Brain pericyte (primary cell): Measurements from ENCODE around the gene DIS3L2.

Experiments
- DNase-seq: peaks from one replicate; pipeline ENCODE4 v3.0.0-alpha.2; 2012; ENCODE audit warnings: low read depth, low spot score

Gene DIS3L2

DNA sequence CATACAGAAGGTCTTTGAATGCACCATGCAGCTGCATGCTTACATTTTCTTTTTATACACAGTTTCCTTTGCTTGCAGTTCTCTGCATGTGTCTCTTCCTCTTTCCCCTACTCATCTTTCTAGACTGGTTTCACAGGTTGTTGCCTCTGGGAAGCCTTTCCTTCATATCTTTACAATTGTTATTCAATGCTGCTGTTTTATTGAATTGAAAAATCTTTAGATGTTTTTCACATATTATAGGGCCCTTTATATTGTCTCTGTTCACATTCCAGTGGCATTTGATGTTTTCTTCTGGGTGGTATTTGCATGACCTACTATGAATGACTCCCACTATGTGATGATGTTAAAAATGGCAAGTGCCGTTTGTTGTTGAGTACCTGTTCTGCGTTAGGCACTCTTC, 91.1 kb downstream of the DIS3L2 start:
- no peak for DNase-seq

DNA sequence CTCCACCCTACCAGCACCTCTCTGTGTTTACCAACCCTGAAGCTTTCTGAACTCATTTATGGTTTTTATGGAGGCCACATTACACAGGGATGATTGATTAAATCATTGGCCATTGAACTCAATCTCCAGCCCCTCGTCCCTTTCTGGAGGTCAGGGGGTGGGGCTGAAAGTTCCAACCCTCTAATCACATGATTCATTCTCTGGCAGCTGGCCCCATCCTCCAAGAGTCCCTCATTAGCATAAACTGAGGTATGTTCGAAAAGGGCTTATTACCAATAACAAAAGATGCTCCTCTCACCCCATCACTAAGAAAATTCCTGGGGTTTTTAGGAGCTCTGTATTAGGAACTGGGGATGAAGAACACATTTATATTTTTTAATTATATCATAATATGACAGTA, 92.3 kb downstream of the DIS3L2 start:
- DNase-seq = no peak

DNA sequence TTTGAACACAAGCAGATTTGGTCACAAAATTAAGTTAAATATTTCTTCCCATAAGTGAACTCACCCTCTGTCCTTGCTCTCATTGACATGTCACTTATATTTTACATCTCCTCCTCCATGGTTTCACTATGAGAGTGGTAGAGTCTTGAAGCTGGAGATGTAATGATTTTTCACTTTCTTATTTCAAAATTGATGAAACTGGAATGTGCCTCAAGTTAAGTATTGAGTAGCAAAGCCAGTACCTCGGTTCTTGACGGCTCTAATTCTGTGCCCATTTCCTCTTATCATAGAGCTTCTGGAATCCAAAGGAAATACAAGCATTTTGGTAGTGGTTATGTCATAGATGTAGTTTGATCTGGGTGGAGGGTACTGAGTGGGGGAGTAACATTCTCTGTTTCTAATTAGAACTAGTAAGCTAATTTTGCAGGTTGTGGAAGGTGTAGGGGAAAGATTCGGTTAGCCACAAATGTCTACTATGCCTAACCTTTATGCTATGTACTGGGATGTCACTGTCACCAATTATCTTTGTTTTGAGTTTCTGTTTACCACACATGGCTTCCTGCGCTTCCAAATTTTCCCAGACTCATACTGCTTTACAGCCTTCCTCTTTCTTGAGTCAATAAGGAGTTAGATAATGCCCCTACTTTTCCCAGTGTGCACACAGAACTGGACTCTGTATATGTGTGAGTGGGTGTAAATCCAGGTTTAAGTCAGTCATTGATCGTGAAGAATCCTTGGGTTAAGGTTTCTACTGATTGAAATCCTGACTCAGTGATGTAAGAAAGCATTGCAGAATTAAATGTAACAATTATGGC, 96.8 kb downstream of the DIS3L2 start:
- DNase-seq = no peak

DNA sequence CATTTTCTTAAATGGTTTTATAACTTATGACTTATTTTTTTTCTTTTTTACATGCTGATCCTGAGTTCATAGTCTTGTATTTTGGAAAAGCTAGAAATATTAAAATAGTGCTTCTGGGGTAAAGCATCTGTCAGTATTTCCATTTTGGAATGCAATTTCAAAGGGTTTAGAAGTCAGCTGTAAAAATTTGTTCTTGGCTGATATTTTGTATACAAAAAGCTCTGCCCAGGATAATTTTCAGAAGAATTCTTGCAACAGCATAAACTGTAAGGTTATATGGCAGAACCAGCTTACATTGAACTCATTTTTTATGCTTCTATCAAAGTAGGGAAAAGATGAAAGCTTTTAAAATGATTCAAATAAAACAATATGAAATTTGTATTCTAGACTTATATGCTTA, 97.4 kb downstream of the DIS3L2 start:
- DNase-seq = no peak

DNA sequence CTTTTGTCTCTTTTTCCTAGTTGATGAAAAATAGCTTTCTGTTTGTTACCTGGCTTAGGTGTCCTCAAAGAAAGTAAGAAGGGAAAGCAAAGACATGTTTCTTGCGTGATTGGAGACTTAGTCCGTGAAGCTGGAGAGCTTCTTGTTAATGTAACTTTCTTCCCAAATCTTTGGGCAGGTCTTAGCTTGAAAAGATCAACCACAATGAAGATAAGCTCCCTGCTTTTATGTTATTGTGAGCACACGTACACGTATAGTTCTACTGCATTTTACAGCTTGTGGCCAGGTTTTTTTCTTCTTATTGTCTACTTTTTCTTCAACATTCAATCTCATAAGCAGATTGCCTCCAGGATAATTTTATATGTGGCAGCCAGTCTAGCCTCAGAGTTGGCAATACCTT, 99.8 kb downstream of the DIS3L2 start:
- no peak for DNase-seq

DNA sequence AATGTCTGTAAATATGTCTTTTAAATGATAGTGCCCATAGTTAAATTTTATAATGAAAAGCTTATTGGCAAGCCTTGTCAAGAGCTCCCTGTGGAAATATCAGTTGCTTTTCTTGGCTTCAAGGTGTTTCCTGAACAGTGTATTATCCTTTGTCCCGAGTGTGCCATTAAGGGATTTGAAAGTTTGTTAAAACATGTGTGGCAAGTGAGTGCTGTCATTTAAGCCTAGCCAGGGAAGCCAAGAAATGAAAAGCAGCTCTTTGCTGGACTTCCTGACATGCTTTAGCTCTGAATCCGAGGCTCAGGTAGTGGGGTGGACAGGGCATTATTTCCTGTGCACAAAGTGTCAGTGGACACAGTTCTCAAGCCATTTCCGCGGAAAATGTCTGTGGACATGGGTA, 111.5 kb downstream of the DIS3L2 start:
- DNase-seq = no peak

DNA sequence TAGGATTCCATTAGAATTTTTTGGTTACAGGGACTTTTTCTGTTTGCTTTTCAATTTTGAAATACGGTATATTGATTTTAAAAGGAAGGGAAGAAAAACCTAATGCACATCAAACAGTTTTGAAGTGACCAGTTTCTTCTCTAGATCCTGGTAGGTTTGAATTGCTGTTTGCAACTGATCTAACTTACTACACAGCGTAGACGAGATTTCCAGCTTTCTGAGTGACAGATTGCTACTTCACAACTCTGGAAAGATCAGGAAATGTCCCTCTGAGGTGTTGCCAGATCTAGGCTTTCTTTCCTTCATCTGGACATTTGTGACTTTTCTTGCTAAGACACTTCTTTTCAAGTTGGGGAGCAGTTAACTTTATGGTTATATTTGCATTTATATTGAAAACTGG, 112.2 kb downstream of the DIS3L2 start:
- no peak for DNase-seq

DNA sequence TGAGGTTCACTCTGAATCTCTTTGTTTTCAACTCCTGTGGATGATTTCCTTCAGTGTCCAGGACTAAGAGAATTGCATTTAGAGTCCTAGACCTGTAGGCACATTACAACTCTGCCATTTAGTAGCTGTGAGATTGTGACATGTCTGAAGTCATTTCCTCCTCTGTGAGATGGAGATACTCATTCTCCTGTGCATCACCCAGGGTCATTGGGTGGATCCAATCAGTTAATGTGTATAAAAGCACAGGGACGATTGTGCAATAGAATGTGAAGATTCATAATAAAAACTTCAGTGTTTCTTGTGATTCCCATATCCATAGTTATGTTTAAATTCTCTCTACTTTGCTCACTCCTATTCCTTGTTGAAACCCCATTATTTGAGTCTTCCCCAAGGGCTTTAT, 113.6 kb downstream of the DIS3L2 start:
- no peak for DNase-seq

DNA sequence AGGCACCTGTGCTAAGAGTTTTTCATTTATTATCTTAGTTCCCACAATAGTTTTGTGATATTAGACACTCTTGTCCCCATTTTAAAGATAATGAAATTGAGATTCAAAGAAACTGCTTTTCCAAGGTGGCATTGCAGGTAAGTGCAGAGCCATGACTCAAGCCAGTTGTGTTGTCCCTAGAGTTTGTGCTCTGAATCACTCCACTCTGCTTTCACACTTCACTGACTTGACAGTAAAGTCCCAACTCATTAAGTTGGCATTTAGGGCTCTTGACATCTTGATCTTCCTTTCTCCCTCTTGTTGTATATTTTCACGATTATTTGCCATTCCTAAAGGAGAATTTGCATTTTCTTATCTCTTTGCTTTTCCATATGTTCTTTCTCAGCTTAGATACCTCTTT, 114.3 kb downstream of the DIS3L2 start:
- no peak for DNase-seq

DNA sequence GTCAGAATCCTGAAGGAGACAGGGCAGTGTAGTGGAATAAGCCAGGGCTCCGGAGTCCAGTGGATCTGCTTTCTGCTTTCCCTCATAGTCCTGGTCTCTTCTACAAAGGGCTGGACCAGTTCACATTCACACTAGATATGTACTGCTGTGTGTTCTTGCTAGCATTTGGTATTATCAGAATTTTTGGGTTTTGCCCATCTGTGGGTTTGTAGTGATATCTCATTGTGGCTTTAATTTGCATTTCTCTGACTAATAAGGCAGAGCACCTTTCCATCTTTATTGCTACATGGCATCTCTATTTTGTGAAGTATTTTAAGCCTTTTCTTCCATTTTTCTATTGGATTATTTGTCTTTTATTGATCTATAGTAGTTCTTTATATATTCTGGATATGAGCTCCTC, 114.8 kb downstream of the DIS3L2 start:
- DNase-seq = no peak

DNA sequence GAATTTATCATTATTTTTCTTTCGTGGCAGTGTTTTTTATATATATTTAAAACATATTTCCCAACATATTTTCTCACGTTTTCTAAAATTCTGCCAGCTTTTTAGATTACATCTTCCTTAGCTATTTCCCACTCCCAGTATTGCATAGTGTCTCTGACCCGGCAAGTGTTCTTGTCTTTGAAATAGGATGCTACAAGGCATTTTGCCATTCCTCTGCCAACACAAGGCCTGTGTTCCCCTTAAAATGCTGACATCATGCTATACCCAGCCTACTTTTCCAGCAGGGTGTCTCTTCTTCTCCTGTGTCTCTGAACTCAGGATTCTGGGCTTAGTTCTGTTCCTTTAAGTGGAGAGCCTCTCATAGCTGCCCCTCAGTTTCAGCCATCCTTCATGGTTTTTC, 115.2 kb downstream of the DIS3L2 start:
- no peak for DNase-seq

DNA sequence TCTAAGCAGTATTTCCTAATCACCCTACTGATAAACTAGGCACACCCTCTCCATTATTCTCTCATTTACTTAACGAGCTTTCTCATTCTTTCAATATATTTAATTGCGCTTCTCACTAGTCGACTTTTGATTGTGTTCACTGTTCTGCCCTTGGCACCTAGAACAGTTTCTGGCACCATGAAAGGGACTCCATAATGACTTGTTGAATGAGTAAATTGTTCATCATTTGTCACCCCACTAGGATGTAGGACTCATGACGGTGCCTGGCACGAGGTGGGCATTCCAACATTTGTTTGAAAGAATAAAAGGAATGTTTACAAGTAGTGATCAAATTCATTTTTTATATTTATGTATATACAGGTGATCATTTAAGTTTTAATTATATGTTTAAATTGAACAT, 123.7 kb downstream of the DIS3L2 start:
- no peak for DNase-seq

DNA sequence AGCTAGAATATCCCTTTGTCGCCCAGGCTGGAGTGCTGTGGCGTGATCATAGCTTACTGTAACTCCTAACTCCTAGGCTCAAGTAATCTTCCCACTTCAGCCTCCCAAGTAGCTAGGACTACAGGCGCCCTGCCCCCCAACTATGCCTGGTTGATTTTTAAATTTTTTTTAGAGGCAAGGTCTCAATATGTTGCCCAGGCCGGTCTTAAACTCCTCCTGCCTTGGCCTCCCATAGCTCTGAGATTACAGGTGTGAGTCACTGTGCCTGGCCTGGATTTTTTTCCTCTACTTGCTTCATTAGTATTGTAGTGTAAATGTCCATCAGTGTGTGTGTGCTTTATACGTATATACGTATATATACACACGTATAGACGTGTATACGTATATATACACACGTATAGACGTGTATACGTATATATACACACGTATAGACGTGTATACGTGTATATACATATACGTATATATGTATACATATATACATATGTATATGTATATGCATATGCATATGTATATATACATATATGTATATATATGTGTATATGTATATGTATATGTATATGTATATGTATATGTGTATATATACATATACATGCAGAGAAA, 124.4 kb downstream of the DIS3L2 start:
- DNase-seq = no peak

DNA sequence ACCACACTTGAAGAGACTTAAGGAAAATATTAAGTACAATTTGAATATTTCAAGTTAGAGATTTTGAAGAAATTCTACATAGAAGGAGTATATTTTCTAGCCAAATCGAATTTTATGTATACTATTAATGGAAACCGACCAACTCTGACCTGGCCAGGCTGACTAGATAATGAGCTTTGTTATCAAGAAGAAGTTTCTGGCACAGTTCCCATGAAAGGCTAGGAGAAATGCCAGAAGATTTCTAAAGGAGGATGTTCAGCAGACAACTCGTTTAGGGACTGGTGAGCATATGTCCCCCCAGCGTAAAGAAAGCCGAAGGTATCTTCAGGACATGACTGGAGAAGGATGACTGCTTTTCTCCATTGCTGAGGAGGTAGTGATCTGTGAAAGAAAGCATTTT, 127.3 kb downstream of the DIS3L2 start:
- no peak for DNase-seq

DNA sequence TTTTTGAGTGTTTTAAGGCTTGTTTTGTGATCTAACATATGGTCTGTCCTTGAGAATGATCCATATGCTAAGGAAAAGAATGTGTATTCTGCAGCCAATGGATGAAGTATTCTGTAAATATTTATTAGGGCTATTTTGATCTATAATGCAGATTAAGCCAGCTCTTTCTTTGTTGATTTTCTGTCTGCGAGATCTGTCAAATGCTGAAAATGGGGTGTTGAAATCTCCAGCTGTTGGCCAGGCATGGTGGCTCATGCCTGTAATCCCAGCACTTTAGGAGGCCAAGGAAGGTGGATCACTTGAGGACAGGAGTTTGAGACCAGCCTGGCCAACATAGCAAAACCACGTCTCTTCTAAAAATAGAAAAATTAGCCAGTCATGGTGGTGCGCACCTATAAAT, 132.7 kb downstream of the DIS3L2 start:
- no peak for DNase-seq

DNA sequence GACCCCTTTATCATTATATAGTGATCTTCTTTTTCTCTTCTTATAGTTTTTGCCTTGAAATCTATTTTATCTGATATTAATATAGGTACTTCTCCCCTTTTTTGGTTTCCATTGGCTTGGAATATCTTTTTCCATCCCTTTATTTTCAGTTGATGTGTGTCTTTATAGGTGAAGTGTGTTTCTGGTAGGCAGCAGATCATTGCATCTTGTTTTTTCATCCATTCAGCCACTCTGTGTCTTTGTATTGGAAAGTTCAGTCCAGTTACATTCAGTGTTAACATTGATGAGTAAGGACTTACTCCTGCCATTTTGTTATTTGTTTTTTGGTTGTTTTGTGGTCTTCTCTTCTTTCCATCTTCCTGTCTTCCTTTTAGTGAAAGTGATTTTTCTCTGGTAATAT, 133.4 kb downstream of the DIS3L2 start:
- DNase-seq = no peak

DNA sequence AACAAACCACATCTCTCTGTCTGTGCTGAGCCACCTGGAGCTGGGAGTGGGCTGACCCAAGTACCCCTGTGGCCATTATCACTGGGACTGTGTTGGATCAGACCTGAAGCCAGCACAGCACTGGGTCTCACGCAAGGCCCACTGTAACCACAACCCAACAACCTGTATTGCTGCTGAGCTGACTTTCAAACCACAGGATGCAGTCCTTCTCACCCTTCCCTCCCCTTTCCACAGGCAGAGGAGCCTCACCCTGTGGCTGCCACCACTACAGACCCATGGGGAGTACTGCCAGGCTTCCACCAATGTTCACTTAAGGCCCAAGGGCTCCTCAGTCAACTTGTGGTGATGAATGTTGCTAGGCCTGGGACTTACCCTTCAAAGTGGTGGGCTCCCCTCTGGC, 135.7 kb downstream of the DIS3L2 start:
- no peak for DNase-seq

DNA sequence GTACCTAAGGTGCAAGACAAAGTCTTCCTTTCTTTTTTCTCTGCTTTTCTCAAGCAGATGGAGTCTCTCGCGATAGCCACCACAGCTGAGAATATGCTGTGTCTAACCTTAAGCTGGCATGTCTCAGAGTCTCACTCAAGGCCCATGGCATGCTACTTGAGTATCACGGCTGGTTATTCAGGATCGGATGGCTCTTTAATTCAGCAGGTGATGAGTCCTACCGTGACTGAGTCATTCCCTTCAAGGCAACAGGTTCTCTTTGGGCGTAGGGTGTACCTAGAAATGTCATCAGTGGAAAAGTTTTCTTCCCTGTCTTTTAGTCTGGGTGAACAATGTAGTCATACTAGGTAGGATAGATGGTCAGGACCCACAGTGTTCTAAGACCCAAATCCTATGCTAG, 136.2 kb downstream of the DIS3L2 start:
- DNase-seq = no peak

DNA sequence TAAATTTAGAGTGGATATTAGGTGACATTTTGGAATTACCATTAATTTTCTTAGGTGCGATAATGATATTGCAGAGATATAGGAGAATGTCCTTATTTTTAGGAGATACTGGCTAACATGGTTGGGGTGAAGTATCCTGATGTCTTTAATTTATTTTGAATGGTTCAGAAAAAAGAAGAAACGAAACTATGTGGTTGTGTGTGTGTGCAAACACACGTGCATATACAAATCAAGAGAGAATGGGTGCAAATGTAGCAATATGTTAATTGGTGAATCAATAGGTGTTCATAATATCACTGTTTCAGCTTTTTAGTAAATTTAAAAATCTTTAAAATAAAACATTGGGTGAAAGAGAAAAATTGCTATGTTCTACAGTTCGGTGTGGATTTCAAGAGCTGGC, 140.9 kb downstream of the DIS3L2 start:
- no peak for DNase-seq

DNA sequence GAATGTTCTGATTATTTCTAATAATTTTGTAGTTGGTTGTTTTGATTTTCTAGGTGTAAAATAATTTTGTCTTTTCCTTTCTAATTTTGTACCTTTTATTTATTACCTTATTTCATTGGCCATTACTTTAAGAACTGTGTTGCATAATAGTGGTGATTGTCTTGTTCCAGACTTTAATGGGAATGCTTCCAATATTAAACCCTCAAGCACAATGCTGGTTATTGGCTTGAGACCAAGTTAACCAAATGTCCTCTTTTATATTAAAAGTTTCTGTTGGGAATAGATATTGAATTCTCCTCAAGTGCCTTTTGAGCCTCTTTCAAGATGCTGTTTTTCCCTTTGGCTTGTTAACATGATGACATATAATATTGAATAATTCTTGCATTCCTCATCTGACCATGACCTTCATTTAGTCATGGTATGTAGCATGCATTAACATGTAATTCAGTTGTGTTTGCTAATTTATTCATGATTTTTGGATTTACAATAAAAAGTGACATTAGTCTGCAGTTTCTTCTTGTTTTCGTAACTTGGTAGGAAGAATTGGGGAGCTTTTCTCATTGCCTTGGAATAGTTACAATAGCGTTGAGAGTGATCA, 141.7 kb downstream of the DIS3L2 start:
- no peak for DNase-seq

DNA sequence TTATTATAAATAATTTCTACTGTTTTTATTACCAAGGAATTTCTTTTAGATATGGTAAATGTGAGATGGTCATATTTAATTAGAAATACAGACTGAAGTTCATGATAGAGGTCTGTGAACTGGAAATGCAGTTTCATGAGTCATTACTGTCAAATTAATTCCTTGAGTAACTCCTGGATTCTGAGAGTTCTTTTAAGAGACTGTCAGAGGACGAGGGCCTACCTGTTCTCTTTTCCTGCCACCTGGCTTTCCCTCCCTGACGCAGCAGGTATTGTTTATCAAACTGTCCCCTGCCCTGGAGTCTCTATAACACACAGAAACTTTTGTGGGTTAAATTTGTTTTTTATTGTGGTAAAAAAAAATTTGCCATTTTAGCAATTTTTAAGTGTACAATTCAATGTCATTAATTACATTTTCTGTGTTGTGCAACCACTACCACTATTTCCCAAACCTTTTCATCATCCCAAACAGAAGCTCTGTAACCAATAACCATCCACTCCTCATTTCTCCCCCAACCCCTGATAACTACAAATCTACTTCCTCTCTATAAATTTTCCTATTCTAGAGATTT, 142.6 kb downstream of the DIS3L2 start:
- no peak for DNase-seq

DNA sequence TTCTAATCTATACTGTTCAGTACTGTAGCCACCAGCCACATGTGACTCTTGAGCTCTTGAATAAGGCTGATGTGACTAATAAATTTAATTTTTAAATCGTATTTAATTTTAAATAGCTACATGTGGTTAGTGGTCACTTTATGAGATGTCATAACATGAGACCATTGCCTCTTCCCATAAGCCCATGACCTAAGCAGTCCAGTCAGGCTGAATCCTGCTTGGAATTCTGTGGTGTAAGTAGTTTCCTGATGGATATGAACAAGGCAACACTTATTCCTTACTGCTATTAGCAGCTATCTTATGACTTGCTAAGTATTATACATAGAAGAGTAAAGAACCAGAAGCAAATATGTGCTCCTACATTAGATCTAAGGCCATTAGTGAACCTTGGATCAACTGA, 150.0 kb downstream of the DIS3L2 start:
- DNase-seq = no peak

DNA sequence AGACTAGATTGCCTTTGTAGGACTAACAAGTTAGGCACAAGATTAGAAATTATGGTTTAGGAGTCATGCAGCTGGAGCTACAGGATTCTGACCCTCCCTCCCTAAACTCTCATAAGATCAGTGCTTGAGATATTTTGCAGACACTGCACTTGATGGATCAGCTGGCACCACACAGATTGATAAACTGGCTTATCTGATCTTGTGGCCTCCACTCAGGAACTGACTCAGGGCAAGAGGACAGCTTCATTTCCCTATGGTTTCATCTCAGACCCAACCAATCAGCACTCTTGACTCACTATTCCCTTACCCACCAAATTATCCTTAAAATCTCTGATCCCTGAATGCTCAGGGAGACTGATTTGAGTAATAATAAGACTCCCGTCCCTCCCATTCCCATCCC, 152.3 kb downstream of the DIS3L2 start:
- DNase-seq = no peak
